NT2/D1 (cell line): ENCODE data around the gene ACTR3C.
"Not testable (repeated sequence)": the region's sequence is repeated elsewhere in the genome, so short reads cannot be mapped to it uniquely, and the experiment has no call there.

Source experiments
- YY1 ChIP-seq: IDR thresholded peaks from 2 replicates; pipeline ENCODE4 v1.6.1; 2011; ENCODE audit not compliant: insufficient read length, insufficient read depth
- ZNF274 ChIP-seq: IDR thresholded peaks from 2 replicates; pipeline ENCODE4 v1.6.1; 2011; ENCODE audit warnings: mild to moderate bottlenecking, low read depth, low read length

GRCh38 chr7:150283608-150284007 lies 39.7 kb downstream of the ACTR3C start:
- not testable (repeated sequence) for TF ChIP-seq ZNF274, YY1
